SK-N-MC (cell line): Measurements from ENCODE around the gene ITGB5.

Experiments
- EZH2 ChIP-seq: fragments of 200-600 bp; sonication (generic); IDR thresholded peaks from one replicate; pipeline ENCODE4 v1.6.1; 2017; ENCODE audit warnings: antibody characterized with exemption
- POLR2AphosphoS5 ChIP-seq: IDR thresholded peaks from 2 replicates; pipeline ENCODE4 v1.6.1; 2012; ENCODE audit warnings: mild to moderate bottlenecking, low read depth, low read length, borderline replicate concordance

DNA sequence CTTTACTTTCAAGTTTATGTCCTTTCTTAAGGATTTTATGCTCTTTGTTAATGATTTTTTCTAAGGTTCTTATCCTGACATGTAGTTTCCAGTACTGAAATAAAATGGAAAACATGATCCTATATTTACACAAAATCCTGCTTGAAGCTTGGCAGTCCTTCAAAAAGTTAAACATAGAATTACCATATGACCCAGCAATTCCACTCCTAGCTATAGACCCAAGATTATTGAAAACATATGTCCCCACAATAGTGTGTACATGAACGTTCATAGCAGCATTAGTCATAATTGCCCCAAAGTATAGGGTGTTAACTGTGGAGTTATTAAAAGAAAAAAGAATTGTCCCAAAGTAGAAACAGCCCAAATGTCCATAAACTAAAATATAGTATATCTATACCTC, 33.2 kb downstream of the ITGB5 start:
- TF ChIP-seq POLR2AphosphoS5, result no peak
- no peak for TF ChIP-seq EZH2
